ENCODE measurements around the gene GPR35.

Gene GPR35

DNA sequence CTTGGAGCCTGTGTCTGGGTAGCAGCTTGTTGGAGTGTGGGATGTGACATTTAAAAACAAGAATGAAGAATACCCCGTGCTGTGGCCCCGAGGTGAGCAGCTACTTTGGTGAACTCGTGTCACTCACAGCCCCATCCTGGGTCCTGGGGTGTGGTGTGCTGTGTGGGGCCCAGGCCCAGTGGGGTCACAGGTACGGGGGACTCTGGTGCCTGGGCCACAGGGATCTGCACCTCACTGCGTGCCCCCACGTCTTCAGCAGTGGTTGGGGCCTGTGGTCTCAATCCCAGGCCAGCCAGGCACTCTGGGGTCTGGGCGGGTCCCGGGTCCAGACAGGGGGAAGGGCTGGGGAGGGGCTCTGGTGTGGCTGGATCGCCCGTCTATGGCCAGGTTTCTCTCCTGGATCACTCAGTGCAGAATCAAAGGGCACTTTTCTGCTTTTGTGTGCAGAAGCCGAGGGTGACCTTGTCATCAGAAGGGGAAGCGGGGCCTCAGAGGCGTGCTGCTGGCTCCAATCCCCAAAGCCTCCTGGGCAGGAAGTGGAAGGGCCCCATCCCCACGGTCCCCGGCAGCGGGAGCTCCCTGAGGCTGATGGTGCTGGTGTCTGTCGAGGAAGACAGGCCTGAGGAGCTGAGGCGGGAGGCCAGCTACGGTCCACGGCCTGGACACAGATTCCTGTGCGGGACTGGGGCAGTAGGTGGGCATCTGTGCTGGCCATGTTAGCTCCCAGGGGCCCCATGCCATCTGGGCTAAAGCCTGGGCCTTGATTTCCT, 1.4 kb downstream of the GPR35 start:
- DNase-seq = peak in 1 of 5 experiments; percentile 47

DNA sequence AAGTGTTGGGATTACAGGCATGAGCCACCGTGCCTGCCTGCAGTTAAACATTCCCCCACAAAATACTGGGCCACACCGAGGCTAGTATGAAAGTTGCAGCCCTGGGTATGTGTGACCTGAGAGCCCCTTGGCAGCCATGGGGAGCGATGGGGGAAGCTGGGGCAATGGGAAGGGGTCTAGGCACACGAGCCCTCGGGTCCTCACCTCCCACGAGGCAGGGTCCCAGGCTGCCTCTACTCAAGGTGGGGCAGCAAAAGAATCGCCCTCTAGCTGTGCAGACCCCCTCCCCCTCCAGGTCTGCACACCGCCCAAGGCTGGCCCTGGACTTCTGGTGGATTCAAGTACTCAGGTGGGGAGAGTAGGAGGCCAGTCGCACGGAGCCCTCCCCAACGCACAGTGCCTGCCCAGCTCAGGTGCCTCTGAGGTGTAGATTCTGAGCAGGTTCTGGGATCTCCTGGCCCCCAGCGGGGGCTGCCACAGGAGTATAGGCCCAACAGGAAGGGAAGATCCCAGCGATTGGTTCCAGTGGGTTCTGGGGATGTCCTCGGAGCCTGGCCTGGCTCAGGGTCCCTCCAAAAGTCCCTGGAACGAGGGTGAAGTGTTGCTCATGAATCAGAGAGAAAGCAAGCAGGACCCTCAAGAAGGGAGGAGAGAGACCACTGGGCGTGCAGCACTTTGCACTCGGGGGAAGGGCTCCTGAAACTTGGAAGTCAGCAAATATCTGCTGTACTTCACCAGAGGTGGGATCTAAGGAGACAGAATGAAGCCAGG, 2.6 kb downstream of the GPR35 start:
- DNase-seq = no peak

DNA sequence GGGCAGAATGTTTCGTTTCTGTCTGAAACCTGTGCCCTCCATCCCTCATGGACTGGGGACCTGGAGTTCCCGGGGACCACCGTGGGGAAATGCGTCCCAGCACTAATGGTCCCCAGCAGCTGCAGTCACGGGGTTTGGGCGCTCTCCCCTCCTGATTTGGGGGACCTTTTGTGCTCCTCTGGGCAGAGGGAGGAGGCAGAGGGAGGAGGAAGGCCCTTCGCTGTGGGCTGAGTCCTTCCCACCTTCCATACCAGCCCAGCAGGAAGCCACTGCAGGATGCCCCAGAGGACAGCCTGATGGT, 3.2 kb downstream of the GPR35 start:
- no peak for DNase-seq

DNA sequence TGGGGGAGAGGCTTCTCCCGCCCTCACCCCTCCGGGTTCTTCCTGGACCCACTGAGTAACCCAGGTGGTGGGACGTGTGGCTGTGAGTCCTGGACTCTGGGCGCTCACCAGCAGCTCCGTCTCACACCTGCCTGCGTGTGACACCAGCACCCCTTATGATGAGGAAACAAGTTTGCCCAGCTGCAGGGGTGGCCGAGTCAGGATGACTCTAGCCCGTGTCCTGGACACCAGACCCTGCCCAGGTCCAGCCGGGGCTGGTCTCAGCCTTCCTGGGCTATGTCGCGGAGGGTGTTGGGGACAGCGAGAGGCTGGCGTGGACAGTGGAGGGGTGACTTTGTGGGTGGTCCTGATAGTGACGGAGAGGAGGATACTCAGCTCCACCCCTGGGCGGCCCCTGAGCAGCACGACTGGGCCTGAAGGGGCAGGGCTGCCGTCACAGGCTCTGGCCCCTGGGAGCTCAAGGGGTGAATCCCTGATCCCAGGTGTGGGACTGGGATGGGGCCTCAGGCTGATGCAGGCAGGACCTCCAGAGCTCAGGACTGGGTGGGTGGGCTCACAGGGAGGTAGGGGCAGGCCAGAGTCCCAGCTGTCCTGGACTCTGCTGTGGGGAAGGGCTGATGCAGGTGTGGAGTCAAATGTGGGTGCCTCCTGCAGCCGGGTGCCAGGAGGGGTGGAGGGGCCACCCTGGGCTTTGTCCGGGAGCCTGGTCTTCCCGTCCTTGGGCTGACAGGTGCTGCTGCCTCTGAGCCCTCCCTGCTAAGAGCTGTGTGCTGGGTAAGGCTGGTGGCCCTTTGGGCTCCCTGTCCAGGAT, 3.7 kb downstream of the GPR35 start:
- DNase-seq = no peak

DNA sequence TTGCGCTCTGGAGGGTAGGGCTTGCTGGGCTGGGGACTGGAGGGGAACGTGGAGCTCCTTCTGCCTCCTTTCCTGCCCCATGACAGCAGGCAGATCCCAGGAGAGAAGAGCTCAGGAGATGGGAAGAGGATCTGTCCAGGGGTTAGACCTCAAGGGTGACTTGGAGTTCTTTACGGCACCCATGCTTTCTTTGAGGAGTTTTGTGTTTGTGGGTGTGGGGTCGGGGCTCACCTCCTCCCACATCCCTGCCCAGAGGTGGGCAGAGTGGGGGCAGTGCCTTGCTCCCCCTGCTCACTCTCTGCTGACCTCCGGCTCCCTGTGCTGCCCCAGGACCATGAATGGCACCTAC, 4.3 kb downstream of the GPR35 start:
- DNase-seq = no peak

DNA sequence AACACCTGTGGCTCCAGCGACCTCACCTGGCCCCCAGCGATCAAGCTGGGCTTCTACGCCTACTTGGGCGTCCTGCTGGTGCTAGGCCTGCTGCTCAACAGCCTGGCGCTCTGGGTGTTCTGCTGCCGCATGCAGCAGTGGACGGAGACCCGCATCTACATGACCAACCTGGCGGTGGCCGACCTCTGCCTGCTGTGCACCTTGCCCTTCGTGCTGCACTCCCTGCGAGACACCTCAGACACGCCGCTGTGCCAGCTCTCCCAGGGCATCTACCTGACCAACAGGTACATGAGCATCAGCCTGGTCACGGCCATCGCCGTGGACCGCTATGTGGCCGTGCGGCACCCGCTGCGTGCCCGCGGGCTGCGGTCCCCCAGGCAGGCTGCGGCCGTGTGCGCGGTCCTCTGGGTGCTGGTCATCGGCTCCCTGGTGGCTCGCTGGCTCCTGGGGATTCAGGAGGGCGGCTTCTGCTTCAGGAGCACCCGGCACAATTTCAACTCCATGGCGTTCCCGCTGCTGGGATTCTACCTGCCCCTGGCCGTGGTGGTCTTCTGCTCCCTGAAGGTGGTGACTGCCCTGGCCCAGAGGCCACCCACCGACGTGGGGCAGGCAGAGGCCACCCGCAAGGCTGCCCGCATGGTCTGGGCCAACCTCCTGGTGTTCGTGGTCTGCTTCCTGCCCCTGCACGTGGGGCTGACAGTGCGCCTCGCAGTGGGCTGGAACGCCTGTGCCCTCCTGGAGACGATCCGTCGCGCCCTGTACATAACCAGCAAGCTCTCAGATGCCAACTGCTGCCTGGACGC, 4.9 kb downstream of the GPR35 start:
- DNase-seq = no peak

DNA sequence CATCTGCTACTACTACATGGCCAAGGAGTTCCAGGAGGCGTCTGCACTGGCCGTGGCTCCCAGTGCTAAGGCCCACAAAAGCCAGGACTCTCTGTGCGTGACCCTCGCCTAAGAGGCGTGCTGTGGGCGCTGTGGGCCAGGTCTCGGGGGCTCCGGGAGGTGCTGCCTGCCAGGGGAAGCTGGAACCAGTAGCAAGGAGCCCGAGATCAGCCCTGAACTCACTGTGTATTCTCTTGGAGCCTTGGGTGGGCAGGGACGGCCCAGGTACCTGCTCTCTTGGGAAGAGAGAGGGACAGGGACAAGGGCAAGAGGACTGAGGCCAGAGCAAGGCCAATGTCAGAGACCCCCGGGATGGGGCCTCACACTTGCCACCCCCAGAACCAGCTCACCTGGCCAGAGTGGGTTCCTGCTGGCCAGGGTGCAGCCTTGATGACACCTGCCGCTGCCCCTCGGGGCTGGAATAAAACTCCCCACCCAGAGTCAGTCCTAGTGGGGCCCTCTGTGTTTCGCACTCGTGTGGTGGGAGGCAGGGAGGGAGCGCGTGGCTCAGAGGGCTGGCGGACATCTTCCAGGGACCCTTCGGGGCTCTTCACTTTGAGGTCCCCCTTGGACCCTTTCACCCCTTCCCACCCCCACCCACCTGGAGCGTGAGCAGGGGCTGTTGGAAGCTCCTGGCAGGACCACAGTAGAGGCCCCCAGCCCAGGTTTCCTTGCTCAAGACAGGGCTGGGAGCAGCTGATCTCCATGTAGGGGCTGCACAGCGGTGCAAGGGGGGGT, 5.7 kb downstream of the GPR35 start:
- DNase-seq = no peak

DNA sequence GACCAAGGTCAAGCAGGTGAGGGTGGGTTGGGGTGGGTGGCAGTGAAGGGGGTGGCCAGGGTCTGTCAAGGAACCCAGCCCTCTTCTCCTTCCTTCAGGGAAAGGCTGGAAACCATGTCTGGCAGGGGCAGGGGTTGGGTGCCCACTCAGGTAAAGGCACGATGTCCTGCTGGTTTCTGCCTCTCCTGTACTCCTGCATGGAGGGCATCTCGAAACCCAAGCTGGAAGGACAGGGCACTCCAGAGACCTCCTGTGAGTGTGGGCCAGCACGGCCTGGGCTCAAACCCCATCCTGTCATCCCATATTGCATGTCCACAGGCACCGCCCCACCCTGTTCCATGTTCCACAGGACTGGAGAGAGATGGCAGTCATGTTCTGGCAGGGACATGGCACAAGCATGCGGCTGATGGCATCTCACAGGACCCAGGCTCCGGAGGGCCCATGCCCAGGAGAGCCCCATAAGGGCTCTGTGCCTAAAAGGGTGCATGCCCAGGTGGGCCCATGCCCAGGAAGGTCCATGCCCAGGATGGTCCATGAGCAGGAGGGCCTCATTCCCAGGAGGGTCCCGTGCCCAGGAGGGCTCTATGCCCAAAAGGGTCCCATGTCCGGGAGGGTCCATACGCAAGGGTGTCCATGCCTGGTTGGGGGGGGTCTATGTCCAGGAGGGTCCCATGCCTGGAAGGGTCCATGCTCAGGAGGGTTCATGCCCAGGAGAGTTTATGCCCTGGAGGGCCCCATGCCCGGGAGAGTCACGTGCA, 6.4 kb downstream of the GPR35 start:
- DNase-seq = no peak

DNA sequence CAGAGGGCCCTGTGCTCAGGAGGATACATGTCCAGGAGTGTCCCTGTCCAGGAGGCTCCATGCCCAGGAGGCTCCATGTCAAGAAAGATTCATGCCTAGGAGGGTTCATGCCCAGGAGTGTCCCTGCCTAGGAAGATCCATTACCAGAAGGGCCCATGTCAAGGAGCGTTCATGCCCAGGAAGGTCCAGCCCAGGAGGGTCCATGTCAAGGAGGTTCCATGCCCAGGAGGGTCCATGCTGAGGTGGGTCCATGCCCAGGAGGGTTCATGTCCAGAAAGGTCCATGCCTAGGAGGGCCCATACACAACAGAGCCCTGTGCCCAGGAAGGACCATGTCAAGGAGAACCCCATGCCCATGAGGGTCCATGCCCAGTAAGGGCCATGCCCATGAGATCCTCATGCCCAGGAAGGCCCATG, 7.0 kb downstream of the GPR35 start:
- no peak for DNase-seq

DNA sequence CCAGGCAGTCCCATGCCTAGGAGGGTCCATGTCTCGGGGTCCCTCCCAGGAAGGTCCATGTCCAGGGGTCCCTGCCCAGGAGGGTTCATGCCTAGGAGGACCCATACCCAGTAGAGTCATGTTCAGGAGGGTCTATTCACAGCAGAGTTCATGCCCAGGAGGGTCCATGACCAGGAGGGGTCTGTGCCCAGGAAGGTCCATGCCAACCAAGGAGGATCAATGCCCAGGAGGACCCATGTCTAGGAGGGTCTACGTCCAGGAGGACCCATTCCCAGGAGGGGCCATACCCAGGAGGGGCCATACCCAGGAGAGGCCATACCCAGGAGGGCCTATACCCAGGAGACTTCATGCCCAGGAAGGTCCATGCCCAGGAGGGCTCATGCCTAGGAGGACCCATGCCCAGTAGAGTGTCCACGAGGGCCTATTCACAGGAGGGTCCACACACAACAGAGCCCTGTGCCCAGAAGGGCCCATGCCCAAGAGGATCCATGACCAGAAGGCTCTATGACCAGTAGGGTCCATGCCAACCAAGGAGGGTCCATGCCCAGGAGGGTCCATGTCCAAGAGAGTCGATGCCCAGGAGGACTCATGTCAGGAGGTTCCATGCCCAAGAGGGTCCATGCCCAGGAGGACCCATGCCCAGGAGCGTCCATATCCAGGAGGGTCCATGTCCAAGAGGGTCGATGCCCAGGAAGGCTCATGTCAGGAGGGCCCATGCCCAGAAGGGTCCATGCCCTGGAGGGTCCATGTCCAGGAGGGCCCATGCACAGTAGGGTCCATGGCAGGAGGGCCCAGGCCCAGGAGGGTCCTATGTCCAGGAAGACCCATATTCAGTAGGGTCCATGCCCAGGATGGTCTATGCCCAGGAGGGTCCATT, 10.1 kb downstream of the GPR35 start:
- DNase-seq = no peak

DNA sequence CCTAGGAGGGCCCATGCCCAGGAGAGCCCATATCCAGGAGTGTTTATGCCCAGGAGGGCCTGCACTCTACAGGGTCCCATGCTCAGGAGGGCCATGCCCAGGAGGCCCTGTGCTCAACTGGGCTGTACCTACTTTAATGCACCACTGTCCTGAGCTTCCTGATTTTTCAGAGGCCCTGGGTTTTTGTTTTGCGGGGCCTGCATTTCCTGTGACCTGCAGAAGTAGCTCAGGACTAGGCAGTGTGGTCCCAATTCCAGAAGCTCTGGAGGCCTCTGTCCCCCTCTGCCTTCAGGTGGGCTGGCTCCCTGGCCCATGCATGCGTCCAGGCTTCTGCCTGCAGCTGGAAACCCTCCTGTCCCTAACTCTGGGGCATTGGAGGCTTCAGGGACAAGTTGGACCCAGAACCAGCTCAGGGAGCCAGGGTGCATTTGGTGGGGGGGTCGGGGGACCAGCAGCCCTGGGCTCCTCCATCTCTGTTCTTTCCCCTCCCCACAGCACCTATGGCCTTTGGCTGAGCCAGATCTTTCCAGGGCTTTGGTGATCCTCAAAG, 10.8 kb downstream of the GPR35 start:
- no peak for DNase-seq

DNA sequence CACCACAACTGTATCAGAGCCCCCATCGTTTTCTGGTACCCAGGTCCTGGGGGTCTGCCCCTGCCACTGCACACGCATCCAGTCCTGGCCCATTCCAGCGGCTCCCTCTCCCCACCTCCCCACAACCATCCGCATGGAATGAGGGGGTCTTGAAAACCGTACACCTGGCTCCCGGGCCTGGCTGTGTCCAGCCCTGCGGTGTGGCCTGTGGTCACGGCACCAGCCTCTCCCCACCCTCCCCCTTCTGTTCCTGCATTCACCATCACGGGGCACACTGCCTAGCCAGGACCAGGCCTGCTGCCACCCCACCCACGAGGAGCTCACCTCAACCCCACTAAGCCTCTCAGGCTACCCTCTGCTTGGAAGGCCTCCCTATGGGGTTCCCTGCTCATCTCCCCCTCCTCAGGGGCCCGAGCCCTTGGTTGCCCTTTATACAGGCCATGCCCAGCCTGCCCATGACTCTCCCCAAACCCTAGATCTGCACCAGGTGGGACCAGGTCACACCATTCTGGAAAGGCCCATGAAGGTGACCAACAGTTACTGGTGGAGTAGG, 11.4 kb downstream of the GPR35 start:
- no peak for DNase-seq

DNA sequence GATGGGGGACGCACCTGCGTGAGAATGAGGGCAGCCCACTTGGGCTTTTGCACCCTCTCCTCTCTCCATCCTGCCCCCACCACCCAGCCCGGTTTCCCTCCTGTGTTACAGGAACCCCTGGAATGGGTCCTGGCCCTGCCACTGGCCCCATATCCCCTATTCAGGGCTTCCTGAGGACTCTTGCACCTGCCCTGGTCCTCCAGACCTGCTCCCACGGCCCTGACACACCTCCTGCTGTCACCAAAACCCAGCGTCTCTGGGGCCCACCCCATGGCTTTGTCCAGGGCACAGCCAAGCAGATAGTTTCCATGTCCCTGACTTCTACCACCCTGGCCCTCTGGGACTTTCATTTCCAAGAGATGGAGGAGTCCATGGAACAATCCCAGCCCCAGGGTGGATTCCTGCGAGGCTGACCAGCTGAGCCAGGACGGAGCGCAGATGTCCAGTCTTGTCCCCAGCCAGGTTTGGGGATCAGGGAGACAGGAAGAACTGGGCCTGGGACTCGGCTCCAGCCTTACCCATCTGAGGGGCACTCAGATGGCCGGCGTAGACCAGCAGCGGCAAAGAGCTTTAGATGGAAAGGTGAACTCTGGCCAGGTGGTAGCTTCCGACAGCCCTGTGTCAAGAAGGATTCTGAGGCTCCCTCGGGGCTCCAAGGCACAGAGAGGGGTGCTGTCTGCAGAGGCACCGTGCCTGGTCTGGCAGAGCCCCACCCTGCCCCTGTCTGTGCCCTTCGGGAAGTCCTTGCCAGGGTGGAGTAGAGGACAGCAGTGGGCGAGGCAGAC, 12.0 kb downstream of the GPR35 start:
- DNase-seq = no peak

DNA sequence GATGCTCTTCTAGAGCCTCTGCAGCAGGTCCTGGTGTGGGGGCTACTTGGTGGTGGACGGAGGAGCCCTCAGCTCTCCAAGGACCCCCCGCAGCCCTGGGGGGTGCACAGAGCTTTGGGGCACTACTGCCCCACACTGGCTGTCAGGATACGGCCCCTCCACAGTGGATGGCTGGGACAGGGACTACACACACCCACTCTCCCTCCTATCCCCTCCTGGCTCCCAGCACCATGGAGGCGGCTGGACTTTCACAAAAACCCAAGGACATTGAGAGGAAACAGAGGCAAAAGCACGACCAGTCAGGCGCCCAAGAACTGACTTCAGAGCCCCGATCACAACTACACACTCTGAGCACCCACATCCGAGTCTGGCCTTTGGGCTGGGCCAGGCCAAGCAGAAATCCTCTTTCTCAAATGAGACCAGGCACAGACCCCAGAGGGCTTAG, 12.6 kb downstream of the GPR35 start:
- no peak for DNase-seq

DNA sequence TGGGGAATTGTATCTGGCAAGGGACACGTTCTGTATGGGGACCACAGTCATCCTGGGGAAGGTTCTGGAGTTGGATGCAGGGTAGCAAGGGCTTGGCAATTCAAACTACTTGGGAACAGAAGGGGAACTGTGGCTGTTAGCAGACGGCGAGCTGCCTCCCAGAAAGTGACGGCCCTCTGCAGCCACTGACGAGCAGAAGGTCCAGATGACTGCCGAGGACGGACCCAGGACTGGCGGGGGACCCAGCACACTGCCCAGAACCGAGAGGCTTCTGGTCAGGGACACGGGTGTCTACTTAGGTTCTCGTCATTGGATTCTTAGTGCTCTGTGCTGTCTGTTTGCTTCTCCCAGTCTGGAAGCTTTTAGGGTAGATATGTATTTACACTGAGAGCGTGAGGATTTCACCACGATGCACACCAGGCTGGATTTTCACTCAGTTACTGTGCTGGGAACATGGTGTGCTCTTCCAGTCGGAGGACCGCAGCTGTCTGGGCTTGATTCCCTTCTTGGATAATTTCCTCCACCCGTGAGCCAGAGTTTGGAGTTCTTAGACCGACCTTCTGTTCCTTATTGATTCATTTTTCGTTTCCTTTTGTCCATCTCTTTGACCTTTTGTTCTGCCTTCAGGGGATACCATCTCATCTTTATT, 13.4 kb downstream of the GPR35 start:
- no peak for DNase-seq

DNA sequence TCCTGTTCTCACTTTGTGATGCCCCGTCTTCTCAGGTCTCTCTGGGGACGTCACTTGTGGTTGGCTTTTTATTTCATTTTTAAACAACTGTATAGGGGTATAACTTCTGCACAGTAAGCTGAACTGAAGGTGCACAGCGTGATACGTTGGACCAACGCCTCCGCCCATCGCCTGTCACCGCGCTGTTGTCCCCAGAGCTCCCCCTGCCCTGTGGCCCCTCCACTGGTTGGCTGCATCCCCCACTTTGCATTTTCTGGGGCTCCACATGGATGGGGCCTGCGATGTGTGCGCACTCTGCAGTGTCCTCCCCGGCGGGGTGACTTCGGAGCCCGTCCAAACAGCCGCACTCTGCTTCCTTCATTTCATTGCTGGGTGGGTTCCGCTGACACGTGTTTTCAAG, 14.3 kb downstream of the GPR35 start:
- no peak for DNase-seq

DNA sequence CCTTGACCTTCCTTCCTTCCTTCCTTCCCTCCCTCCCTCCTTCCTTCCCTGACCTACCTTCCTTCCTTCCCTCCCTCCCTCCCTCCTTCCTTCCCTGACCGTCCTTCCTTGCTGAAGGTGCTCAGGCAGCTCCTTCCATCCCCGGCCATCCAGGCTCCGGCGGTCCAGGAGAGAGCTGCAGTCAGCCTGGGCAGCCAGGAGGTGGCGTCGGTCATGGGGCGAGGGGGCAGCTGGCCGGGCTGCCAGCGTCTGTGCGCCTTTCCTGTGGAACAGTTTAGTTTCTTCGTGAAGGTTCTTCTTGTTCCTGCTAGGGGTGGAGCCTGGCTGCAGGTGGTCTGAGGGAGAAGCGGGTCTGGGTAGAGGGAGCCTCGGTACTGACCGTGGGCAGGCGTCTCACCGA, 15.7 kb downstream of the GPR35 start:
- no peak for DNase-seq
